GM21367 (cell line): ENCODE data around the gene DOCK4.

Experiments
- ATAC-seq: cut with Tn5 transposase; IDR thresholded peaks from one replicate; pipeline ENCODE4 v1.9.1; 2021; ENCODE audit not compliant: unreplicated experiment

The DOCK4 gene

GRCh38 chr7:112110651-112111050 lies 95.5 kb downstream of the DOCK4 start:
- ATAC-seq, result no peak

- ATAC-seq, result no peak
Observed at GRCh38 chr7:112110175-112110574, 96.0 kb downstream of the DOCK4 start.

GRCh38 chr7:112108981-112109380 lies 97.2 kb downstream of the DOCK4 start:
- no peak for ATAC-seq

GRCh38 chr7:112105584-112106530 lies 100.3 kb downstream of the DOCK4 start:
- no peak for ATAC-seq

- ATAC-seq, result no peak
Observed at GRCh38 chr7:112104120-112104519, 102.1 kb downstream of the DOCK4 start.

GRCh38 chr7:112103246-112103645 lies 103.0 kb downstream of the DOCK4 start:
- no peak for ATAC-seq

- ATAC-seq, result no peak
Observed at GRCh38 chr7:112101201-112101846, 104.9 kb downstream of the DOCK4 start.

- ATAC-seq, result no peak
Observed at GRCh38 chr7:112097524-112097923, 108.7 kb downstream of the DOCK4 start.

GRCh38 chr7:112093409-112093808 lies 112.8 kb downstream of the DOCK4 start:
- no peak for ATAC-seq

GRCh38 chr7:112092709-112093395 lies 113.3 kb downstream of the DOCK4 start:
- no peak for ATAC-seq

GRCh38 chr7:112092306-112092705 lies 113.9 kb downstream of the DOCK4 start:
- ATAC-seq, result no peak

GRCh38 chr7:112091768-112092167 lies 114.4 kb downstream of the DOCK4 start:
- no peak for ATAC-seq

GRCh38 chr7:112089551-112089950 lies 116.6 kb downstream of the DOCK4 start:
- ATAC-seq, result no peak

- ATAC-seq, result no peak
Observed at GRCh38 chr7:112088484-112089016, 117.6 kb downstream of the DOCK4 start.

GRCh38 chr7:112086496-112087254 lies 119.5 kb downstream of the DOCK4 start:
- ATAC-seq, result no peak

GRCh38 chr7:112084520-112084971 lies 121.7 kb downstream of the DOCK4 start:
- peak; percentile 38 for ATAC-seq

GRCh38 chr7:112083776-112084355 lies 122.3 kb downstream of the DOCK4 start:
- ATAC-seq, result no peak

- ATAC-seq, result no peak
Observed at GRCh38 chr7:112082306-112082705, 123.9 kb downstream of the DOCK4 start.

- ATAC-seq, result no peak
Observed at GRCh38 chr7:112081778-112082177, 124.4 kb downstream of the DOCK4 start.

- peak; percentile 35 for ATAC-seq
Observed at GRCh38 chr7:112080978-112081377, 125.2 kb downstream of the DOCK4 start.
